Tibial nerve (tissue), 4 donors: ENCODE results near the gene HMOX2. TPM values are rescaled to one million over a fixed set of nuclear protein-coding genes. Genes with fewer than 3 reads are reported as not detected.

Experiments used
- DNase-seq, 2 donors: peaks; one replicate each; pipeline ENCODE4 v3.0.0-alpha.2; 2019; ENCODE audit warnings: low spot score in 2 of 2
- H3K27ac ChIP-seq, 4 donors: fragments of 200-600 bp; sonication (generic) in 3 of 4; one replicate each; pipeline ENCODE4 v1.5.1; 2017 to 2019; ENCODE audit warnings: mild to moderate bottlenecking in 1 of 4
- H3K27me3 ChIP-seq, 2 donors: fragments of 200-600 bp; sonication (generic) in 1 of 2; one replicate each; pipeline versions ENCODE4 v1.5.1 to v1.6.0; 2017 to 2019
- H3K36me3 ChIP-seq, 3 donors: fragments of 200-600 bp; sonication (generic); one replicate each; pipeline ENCODE4 v1.5.1; 2018 to 2019
- H3K4me1 ChIP-seq, 4 donors: fragments of 200-600 bp; sonication (generic) in 3 of 4; one replicate each; pipeline ENCODE4 v1.5.1; 2017 to 2019
- H3K4me3 ChIP-seq, 4 donors: fragments of 200-600 bp; sonication (generic) in 3 of 4; one replicate each; pipeline ENCODE4 v1.5.1; 2017 to 2019; ENCODE audit warnings: mild to moderate bottlenecking in 1 of 4, moderate library complexity in 1 of 4
- H3K9me3 ChIP-seq, 4 donors: fragments of 200-600 bp; sonication (generic) in 3 of 4; one replicate each; pipeline ENCODE4 v1.5.1; 2017 to 2019
- CTCF ChIP-seq, 5 experiments: fragments of 200-600 bp in 3 of 5; fragments of 450-650 bp in 2 of 5; sonication (generic) in 3 of 5; IDR thresholded peaks; one replicate each; pipeline ENCODE4 v1.5.1; 2016 to 2019; ENCODE audit warnings: antibody characterized with exemption in 5 of 5, mild to moderate bottlenecking in 3 of 5, moderate library complexity in 2 of 5
- EP300 ChIP-seq, 2 donors: sonication (generic); formaldehyde crosslinking; IDR thresholded peaks; one replicate each; pipeline ENCODE4 v1.6.1; 2017; ENCODE audit warnings: antibody characterized with exemption in 2 of 2, mild to moderate bottlenecking in 1 of 2
- POLR2A ChIP-seq, 2 donors: fragments of 450-650 bp; IDR thresholded peaks; one replicate each; pipeline ENCODE4 v1.6.1; 2017; ENCODE audit warnings: antibody characterized with exemption in 2 of 2, mild to moderate bottlenecking in 2 of 2, moderate library complexity in 2 of 2
- WGBS, 2 donors: methylation state at CpG; one replicate each; pipeline ENCODE4 v1.1.5; 2018; 5-methylcytosine and 5-hydroxymethylcytosine counted together
- total RNA-seq, 4 donors: library from RNA; depleted of rRNA; stranded (reverse); fragments of >200 nt; gene quantifications; one replicate each; pipeline ENCODE4 v1.1.0, GENCODE V29; 2016

Gene HMOX2
- total RNA-seq, 4 donors from 2014 or later: 55.7 to 75.6 (median 63.1) TPM

DNA sequence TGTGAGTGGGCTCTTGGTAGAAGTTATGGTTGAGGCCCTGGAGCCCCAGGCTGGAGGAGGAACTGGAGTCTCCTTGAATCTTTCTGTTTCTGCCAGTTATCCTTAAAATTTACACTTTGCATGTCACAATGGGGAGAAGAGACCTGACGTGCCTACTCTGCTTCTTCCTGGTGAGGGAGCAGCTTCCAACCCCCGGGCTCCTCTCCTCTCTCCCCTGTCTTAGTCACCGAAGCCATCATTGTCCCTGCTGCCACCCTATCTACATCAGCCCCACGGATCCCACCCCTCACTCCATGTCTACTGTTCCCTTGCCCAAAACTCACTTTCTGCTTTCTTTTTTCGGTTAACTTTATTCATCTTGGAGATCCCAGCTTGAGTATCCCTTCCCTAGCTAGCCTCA is 32.9 kb upstream of the HMOX2 start:
- no peak overlapping the region for H3K4me3 ChIP-seq
- H3K4me1 ChIP-seq: no peaks in the 10 kb centered on the region
- DNase-seq: no peak
- 65 to 81% methylated on average over 5 of the region's 5 CpGs for WGBS, 2 donors
- no peak for TF ChIP-seq POLR2A (IDR thresholded peaks at IDR 0.05)
- no peak for TF ChIP-seq CTCF (IDR thresholded peaks at IDR 0.05)
- no peak for TF ChIP-seq EP300 (IDR thresholded peaks at IDR 0.05)
- no peak overlapping the region for H3K27ac ChIP-seq
- no peaks in the 10 kb centered on the region for H3K9me3 ChIP-seq
- H3K36me3 ChIP-seq: peaks cover 6 to 100% (median 25%) of the 10 kb centered on the region in 3 donors
- no peaks in the 10 kb centered on the region for H3K27me3 ChIP-seq

- Histone ChIP-seq H3K36me3 (peaks cover 6 to 100% (median 25%) of the 10 kb centered on the region in 3 donors), H3K4me1 (no peaks in the 10 kb centered on the region), H3K9me3 (no peaks in the 10 kb centered on the region), H3K4me3 (no peak overlapping the region), H3K27ac (no peak overlapping the region), H3K27me3 (no peaks in the 10 kb centered on the region)
- TF ChIP-seq CTCF (IDR thresholded peaks at IDR 0.05): no peak
- TF ChIP-seq POLR2A (IDR thresholded peaks at IDR 0.05): no peak
- no peak for TF ChIP-seq EP300 (IDR thresholded peaks at IDR 0.05)
- no peak for DNase-seq
- WGBS, 2 donors: 91 to 94% methylated on average over 4 of the region's 4 CpGs
Observed at GRCh38 chr16:4443986-4444385, 32.2 kb upstream of the HMOX2 start.

DNA sequence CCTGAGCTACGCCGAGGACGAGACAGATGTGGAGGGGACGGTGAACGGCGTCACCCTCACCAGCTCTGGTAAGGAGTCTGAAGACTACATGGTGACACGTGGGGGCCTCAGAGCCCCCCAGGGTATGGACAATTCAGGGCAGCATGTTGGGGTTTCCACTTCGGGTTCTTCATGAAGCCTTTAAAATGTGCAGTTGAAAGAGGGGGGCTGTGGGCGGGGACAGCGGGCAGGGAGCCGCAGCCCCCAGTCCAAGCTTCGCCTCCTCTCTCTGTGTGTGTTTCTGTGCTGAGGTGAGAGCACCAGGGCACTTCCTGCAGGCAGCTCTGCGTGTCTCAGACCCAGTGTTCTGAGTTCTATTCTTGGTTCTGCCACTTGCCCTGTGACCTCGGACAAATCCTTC is 25.8 kb upstream of the HMOX2 start:
- H3K27me3 ChIP-seq: no peaks in the 10 kb centered on the region
- H3K4me1 ChIP-seq: no peaks in the 10 kb centered on the region
- TF ChIP-seq POLR2A (IDR thresholded peaks at IDR 0.05): no peak
- TF ChIP-seq CTCF (IDR thresholded peaks at IDR 0.05): no peak
- TF ChIP-seq EP300 (IDR thresholded peaks at IDR 0.05): no peak
- peaks cover 3 to 98% (median 29%) of the 10 kb centered on the region in 3 donors for H3K36me3 ChIP-seq
- DNase-seq: no peak
- WGBS, 2 donors: 94% methylated on average over 9 to 12 of the region's 14 CpGs
- no peaks in the 10 kb centered on the region for H3K9me3 ChIP-seq
- H3K4me3 ChIP-seq: no peak overlapping the region
- H3K27ac ChIP-seq: no peak overlapping the region

DNA sequence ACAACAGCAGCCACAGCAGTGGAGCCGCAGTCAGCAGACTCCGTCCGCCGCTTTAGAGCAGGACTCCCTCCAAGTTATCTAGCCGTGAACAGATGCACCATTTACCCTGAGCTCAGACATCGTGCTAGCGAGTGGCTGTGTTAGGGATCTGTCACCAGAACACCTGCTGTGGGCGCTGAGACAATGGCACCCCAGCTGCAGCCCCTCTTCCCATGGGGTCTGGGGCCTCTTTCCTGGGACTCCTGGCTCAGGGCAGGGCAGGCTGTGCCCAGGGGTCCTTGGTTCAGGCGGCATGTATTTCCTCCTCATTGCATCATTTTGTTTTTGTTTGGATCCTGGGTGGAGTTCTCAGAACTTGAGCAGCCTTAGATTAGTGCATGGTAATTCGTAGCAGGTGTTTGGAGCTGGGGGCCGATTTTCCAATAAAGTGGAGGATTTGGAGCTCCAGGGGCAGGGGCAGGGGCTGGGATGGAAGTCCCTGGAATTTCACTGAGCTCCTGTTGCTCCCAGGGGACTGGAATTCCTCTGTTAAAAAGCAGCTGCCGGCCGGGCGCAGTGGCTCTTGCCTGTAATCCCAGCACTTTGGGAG is 25.2 kb upstream of the HMOX2 start:
- H3K27ac ChIP-seq: no peak overlapping the region
- no peak overlapping the region for H3K4me3 ChIP-seq
- H3K27me3 ChIP-seq: no peaks in the 10 kb centered on the region
- H3K36me3 ChIP-seq: peaks cover 3 to 98% (median 34%) of the 10 kb centered on the region in 3 donors
- DNase-seq: no peak
- TF ChIP-seq EP300 (IDR thresholded peaks at IDR 0.05): no peak
- no peak for TF ChIP-seq CTCF (IDR thresholded peaks at IDR 0.05)
- TF ChIP-seq POLR2A (IDR thresholded peaks at IDR 0.05): no peak
- H3K4me1 ChIP-seq: no peaks in the 10 kb centered on the region
- H3K9me3 ChIP-seq: no peaks in the 10 kb centered on the region
- WGBS, 2 donors: 79 to 81% methylated on average over 14 of the region's 14 CpGs

DNA sequence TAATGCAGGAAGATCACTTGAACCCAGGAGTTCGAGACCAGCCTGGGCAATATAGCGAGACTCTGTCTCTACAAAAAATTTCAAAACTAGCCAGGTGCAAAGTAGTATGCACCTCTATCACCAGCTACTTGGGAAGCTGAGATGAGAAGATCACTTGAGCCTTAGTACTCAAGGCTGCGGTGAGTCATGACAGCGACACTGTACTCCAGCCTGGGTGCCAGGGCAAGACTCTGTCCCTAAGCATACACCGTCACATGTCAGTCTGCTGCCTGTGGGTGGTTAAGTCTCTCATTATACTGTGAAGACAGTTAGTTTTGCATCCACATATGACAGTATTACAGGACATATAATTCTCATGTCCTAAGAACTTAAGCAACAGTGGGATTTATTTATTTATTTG is 23.5 kb upstream of the HMOX2 start:
- no peak overlapping the region for H3K4me3 ChIP-seq
- peaks cover 0 to 98% (median 32%) of the 10 kb centered on the region in 3 donors for H3K36me3 ChIP-seq
- no peak for TF ChIP-seq POLR2A (IDR thresholded peaks at IDR 0.05)
- no peak for TF ChIP-seq EP300 (IDR thresholded peaks at IDR 0.05)
- DNase-seq: no peak
- H3K9me3 ChIP-seq: no peaks in the 10 kb centered on the region
- no peak overlapping the region for H3K27ac ChIP-seq
- H3K4me1 ChIP-seq: no peaks in the 10 kb centered on the region
- H3K27me3 ChIP-seq: no peaks in the 10 kb centered on the region
- 92 to 97% methylated on average over 5 of the region's 5 CpGs for WGBS, 2 donors
